Measurements from ENCODE around the gene COL23A1. TPM values are rescaled to one million over a fixed set of nuclear protein-coding genes. Genes with fewer than 3 reads are reported as not detected.

Gene COL23A1
- polyA plus RNA-seq, 5 donors: 4.8 to 9.4 (median 8.2) TPM

DNA sequence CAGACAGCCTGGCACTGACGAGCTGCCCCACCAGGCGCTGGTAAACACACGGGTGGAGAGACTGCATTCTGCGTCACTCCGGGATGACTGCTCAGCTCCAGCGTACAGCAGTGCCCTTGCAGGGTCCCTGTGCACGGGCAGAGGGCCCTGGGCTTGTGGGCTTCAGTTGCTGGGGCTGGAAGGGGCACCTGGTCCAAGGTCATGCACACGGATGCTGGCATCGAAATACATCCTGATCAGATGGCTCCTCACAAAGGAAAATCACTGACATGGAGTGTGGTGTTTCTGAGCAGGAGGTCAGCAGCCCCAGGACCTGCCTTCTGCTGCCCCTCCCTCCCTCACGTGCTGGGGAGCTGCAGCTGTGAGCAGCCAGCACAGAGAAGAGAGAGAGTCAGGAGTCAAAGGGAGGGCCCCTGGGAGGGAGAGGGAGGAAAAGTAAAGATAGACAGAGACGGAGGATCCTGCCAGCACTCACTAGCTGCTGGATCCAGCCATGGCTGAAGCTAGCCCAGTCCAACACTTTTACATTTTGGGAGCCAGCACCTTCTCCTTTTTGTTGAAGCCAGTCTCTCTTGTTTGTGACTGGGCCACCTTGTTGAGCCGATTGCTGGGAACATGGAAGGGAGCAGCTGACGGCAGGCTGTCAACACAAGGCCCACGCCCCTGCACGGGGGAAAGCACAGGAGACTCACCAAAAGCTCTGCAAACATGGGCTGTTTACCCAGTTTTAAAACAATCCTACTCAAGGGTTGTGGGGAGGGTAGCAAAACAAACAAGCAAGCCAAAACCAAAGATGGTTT, 191.1 kb downstream of the COL23A1 start:
- DNase-seq: no peak

- DNase-seq: peak; percentile 43 to 52
These were observed 193.1 kb downstream of the COL23A1 start for GRCh38 chr5:178396796-178397720.

- no peak for DNase-seq
These were observed 196.1 kb downstream of the COL23A1 start for GRCh38 chr5:178394074-178394473.

DNA sequence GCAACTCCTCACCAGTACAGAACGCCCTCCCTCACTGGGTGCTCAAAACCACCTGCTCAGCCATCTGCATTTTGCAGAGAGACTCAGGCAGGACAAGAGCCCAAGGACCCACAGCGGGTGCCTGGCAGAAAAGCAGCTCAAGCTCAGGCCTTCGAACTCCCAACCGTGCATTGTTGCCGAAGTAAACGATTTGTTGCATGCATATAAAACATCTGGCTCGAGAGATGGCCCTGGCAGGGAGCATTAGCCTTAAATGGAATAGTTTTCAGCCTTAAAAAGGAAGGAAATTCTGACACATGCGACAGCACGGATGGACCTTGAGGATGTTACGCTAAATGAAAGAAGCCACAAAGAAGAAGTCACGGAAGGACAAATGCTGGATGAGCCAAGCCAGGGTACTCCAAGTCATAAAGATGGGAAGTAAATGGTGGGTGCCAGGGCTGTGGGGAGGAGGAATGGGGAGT, 197.2 kb downstream of the COL23A1 start:
- DNase-seq: peak; percentile 52 to 60

GRCh38 chr5:178392386-178392785, 197.8 kb downstream of the COL23A1 start:
- no peak for DNase-seq

DNA sequence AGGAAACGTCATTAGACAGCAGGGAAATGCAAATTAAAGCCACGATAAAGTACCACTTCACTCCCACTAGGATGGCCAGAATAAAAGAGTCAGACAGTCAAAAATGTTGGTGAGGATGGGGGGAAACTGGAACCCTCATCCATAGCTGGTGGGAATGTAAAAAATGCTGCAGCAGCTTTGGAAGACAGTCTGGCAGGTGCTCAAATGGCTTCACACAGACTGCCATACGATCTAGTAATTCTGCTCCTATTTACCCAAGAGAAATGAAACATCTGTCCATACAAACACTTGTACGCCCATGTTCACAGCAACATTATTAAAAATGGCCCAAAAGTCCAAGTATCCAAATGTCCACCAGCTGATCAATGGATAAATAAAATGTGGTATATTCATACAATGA, 198.7 kb downstream of the COL23A1 start:
- DNase-seq: no peak

DNA sequence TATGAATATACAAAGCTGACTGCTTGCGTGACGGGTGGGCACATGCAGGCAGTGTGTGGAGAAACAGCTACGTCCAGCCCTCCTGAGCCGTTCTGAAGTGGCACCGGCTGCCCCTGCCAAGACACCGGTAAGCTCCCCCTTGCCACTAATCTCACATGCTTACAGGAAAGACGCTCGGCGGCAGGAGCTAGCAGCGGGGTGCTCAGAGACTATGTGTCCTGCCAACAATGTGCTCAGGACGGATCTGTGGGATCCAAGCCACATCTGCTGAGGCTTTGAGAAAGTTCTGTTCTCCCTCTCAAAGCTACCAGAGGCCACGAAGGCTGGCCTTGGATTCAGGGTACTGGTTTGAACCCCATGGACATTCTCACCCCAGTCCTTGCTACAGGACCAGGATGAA, 200.4 kb downstream of the COL23A1 start:
- no peak for DNase-seq

DNA sequence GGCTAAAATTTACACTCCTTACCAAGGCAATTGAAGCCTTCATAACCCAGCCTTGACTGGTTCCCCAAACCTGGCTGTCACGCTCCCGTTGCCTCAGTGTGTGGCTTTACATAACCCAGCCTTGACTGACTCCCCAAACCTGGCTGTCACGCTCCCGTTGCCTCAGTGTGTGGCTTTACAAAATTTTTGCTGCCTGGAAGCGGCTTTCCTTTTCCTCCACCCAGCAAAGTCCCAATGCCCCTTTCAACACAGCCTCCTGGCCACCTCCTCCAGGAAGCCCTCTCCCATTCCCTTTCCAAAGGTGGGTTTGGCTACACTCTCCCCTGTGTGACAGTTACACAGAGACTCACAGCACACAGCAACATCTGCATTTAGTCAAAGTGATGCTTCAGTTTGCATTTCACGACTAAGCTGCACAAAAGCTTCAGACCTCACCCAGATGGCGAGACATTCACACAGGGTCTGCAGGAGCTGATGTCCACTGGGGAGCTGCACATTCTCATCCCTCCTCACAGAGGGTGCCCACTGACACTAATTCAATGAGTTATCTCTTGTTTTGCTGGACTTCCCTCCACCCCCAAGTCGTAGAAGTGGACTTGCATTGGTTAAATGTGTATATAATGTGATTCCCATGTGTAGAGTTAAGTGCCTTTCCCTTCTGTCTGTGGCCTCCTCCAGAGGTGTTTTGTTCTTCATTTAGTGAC, 201.0 kb downstream of the COL23A1 start:
- no peak for DNase-seq

DNA sequence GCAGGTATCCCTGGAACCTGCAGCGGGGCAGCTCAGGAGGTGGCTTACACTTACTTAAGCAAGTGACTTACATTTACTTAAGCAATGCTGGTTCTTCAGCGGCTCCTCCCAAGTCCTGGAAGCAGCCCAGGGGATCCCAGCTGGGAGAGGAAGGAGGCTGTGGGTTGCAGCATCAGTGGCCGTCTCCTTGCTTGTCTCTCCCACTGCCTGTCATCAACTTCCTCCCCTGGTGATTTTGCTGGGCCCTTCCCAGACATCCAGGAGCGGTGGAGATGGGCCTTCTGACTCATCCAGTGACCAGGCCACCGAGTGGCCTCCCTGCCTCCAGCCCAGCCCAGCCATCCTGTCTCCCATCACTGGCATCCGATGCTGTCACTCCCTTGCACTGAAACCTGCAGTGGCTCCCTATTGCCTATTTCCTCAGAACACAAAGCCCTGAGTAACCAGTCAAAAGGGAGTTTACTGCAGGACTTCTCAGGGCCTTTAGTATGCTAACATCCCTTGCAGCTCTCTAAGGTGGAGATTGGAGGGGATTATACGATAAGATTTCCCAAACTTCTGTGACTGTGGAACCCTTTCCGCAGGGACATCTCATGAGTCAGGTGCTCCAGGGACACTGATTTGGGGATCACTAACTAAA, 201.7 kb downstream of the COL23A1 start:
- peak; percentile 43 to 54 for DNase-seq

DNA sequence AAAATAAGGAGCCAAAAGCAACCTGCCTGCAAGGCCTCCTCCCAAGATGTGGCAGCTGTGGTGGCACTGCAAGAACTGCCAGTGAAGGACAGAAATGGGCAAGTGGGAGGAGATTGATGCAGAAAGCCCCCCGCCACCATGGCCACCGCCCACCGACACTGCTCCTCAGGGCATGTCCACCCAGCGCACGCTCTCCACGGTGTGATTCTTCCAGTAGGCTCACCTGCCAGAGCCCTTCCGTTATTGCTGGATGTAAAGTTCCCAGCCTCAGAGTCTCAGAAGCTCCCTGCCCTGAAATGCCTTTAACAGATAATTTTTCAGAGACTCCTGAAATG, 202.4 kb downstream of the COL23A1 start:
- DNase-seq: no peak

DNA sequence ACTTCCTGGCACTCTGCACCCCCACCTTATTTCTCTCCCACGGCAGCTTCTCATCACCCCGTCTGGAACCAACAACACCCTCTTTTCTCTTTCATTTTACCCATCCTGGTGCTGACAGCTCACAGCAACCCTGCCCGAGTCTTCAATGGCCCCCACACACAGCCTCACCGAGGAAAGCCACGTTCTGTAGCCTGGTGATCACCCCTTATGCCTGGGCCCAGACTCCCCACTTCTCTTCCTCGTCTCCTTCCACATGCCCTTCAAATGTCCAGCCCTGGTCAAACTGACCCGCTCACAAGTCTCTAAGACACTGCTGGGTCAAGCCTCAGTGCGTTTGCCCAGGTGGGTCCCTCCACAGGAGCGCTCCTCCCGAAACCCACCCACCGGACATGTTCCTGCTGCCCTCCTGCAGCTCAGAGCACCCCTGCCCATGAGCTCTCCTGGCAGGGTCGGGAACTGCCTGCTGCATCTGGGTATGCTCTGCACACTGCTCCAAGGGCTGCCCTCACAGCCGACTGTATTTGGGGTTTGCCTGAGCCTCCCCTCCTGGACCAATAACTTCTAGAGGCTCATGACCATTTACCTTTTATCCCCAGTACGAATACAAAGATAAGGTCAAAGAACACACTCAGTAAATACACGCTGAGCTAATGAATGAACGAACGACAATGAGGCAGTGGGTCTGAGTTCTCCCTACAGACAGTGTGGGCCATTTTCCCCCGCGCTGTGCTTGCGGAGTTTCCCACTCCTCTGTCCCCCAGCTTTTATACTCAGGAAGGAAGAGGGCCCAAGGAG, 202.9 kb downstream of the COL23A1 start:
- no peak for DNase-seq

GRCh38 chr5:178386336-178386931, 203.8 kb downstream of the COL23A1 start:
- no peak for DNase-seq

- no peak for DNase-seq
These were observed 204.7 kb downstream of the COL23A1 start for GRCh38 chr5:178385496-178385890.

DNA sequence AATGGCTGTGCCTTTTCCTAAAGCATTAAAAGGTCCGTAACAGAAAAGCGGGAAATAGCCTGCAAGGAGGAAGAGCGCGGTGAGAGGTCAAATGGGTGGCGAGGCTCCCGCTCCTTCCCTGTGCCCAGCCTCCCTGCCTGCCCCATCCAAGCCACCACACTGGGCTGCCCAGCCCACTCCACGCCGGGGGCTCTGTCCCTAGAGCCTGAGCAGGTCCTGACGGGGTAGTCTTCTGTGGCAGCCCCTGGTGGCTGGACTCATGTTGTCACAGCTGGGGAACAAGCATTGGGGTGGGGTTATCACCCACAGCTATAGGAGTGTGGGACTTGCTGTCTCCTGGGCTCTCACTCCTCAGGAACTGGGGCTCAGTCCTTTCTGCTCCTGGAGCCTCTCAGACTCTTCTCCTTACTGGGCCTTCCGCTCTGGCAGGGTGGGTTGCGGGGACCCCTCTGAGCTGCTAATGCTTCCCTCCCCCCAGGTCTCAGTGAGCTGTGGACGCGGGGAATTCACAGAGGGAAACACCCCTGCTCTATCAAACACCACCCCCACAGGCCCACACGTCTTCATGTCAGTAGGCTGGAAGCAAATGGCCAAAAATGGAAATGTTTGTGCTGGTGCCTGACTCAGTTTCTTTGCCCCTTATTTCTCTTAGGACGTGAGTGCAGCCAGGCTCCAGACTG, 205.2 kb downstream of the COL23A1 start:
- no peak for DNase-seq

DNA sequence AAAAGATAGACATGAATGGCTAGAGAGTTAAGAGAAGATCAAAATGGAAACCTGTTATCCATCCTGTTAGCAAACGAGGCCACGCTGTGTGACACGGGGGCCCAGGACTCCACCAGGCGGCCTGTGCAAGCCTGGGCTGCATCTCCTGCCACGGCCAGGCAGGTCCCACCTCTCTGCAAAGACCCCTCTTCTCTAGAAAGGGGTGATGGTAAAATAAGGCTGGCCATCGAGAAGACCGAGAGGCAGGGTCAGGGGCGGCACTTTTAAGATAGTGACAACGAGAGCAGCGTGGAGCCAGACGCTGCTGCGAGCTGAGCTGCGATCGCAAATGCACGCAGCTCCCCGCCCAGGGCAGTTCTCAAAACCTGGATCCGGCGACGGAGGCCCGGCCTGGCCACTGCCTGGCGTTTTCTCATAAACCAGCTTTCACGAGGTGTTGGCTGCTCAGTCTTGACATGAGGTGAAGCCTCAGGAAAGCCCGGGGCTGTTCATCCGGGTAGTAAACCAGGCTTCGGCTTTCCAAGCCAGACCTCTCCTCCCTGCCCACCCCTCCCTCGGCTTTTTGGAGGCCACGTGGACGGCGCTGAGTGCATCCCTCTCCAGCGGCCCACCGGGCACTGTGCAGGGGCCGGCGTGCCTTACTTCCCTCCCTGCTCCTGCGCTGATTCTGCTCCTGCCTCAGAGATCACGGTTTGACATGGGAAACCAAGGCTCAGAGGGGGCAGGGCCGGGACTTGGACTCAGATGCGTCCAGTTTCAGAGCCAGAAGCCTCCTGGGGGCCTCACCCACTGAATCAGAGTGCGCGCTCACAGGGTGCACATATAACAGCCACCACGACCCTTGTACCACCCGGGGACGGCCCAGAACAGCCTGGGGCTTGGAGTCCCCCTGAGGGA, 206.0 kb downstream of the COL23A1 start:
- DNase-seq: peak in 1 of 2 donors; percentile 25

DNA sequence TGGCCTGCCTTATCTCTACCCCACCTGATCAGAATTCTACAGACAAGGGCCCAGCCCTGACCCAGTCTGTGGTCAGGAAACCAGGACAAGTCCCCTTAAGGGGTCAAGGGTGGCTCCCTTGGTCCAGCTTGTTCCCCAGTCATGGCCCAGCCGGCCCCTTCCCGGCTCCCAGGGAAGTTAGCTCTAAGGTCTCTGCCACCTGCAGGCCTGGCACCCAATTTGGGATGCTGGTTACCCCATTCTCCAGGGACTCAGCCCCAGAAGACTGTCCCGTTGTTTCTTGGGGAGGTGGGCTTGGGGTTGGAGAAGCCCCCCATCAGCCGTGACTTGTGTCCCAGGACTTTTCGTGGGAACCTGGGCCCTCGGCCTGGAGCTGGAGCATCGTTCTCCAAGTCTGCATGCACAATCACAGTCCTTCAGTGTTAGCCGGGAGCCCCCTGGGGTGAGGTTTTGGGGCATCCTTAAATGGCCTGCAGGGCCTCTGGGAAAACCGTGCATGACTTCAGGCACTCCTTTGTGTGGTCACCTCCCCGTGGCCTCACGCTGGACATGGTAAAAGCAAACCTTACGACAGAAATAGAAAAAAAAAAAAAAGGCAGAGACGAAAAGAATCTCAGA, 206.8 kb downstream of the COL23A1 start:
- no peak for DNase-seq

DNA sequence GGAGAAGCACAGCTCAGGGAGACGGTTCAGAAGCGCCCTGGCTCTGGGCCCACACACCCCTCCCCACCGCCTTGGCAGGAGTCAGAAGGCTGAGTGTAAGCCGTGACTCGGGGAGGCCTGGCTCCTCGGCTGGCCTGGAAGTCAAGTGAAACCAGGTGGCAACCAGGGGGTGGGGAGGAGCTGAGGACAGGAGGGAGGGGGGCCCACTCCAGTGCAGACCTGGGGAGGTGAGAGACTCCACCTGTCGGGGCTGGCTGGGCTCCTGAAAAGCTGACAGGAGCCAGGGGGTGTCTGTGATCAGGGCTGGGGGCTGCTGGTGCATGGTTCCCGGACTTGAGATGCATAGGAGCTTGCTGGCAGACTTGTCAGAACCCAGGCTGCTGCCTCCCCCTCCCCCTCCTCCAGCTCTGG, 207.4 kb downstream of the COL23A1 start:
- DNase-seq: peak in 1 of 2 donors; percentile 28
